Mesendoderm (in vitro differentiated cells): Measurements from ENCODE around the gene RS1. TPM values are rescaled to one million over a fixed set of nuclear protein-coding genes. Genes with fewer than 3 reads are reported as not detected.

Experiments
- DNase-seq: peaks from one replicate; pipeline ENCODE4 v3.0.0; 2013
- H2AK5ac ChIP-seq: 2 replicates; pipeline ENCODE4 v1.6.1; 2013; ENCODE audit warnings: low read length, inconsistent platforms
- H2BK120ac ChIP-seq: 2 replicates; pipeline ENCODE4 v1.6.1; 2013; ENCODE audit warnings: low read depth, mild to moderate bottlenecking, low read length, moderate library complexity, mixed read lengths
- H2BK15ac ChIP-seq: replicated peaks from 2 replicates; pipeline ENCODE4 v1.6.1; 2013; ENCODE audit warnings: low read depth, mild to moderate bottlenecking, moderate library complexity
- H2BK5ac ChIP-seq: 2 replicates; pipeline ENCODE4 v1.6.1; 2013; ENCODE audit warnings: low read length, inconsistent platforms
- H3K18ac ChIP-seq: 2 replicates; pipeline ENCODE4 v1.6.1; 2013; ENCODE audit warnings: mild to moderate bottlenecking, low read length, mixed read lengths
- H3K23ac ChIP-seq: one replicate; pipeline ENCODE4 v1.6.1; 2013; ENCODE audit warnings: low read length
- H3K27ac ChIP-seq: 2 replicates; pipeline ENCODE4 v1.5.1; 2013; ENCODE audit warnings: low read depth, mild to moderate bottlenecking, inconsistent platforms, low read length, moderate library complexity
- H3K27me3 ChIP-seq: 2 replicates; pipeline ENCODE4 v1.6.1; 2013; ENCODE audit warnings: low read length, control low read depth, mild to moderate bottlenecking, inconsistent platforms; ENCODE audit not compliant: insufficient read depth, poor library complexity
- H3K36me3 ChIP-seq: 2 replicates; pipeline ENCODE4 v1.6.1; 2013; ENCODE audit warnings: low read length, inconsistent platforms; ENCODE audit not compliant: control insufficient read depth, insufficient read depth
- H3K4ac ChIP-seq: one replicate; pipeline ENCODE4 v1.6.1; 2013; ENCODE audit warnings: low read depth, mild to moderate bottlenecking, low read length, moderate library complexity
- H3K4me1 ChIP-seq: 2 replicates; pipeline ENCODE4 v1.6.1; 2013; ENCODE audit warnings: low read depth, low read length, inconsistent platforms; ENCODE audit not compliant: control insufficient read depth
- H3K4me2 ChIP-seq: 2 replicates; pipeline ENCODE4 v1.6.1; 2013; ENCODE audit warnings: low read length
- H3K4me3 ChIP-seq: 2 replicates; pipeline ENCODE4 v1.5.1; 2013; ENCODE audit warnings: mild to moderate bottlenecking, low read length
- H3K56ac ChIP-seq: one replicate; pipeline ENCODE4 v1.6.1; 2013; ENCODE audit warnings: low read length
- H3K79me1 ChIP-seq: 2 replicates; pipeline ENCODE4 v1.6.1; 2013; ENCODE audit warnings: low read length, inconsistent platforms
- H3K79me2 ChIP-seq: 2 replicates; pipeline ENCODE4 v1.6.1; 2013; ENCODE audit warnings: mild to moderate bottlenecking, low read length; ENCODE audit not compliant: control insufficient read depth, insufficient read depth
- H3K9ac ChIP-seq: 2 replicates; pipeline ENCODE4 v1.6.1; 2013; ENCODE audit warnings: low read length, inconsistent platforms
- H4K5ac ChIP-seq: one replicate; pipeline ENCODE4 v1.6.1; 2013; ENCODE audit warnings: low read length
- H4K8ac ChIP-seq: one replicate; pipeline ENCODE4 v1.6.1; 2013; ENCODE audit warnings: low read depth, mild to moderate bottlenecking, control low read depth, low read length, moderate library complexity
- whole genome bisulfite sequencing: extraction: QIAGEN DNeasy Blood & Tissue Kit; methylation state at CpG from one replicate; pipeline ENCODE4 v1.1.7; 2013; ENCODE audit warnings: low lambda C conversion rate, missing lambda C conversion rate; ENCODE audit not compliant: insufficient coverage; ENCODE audit errors: extremely low coverage; 5-methylcytosine and 5-hydroxymethylcytosine counted together
- polyA plus RNA-seq, 2 experiments: library from polyadenylated mRNA; stranded (reverse); fragments of 200-250 nt; gene quantifications; one replicate each; pipeline ENCODE4 v1.2.3, GENCODE V29; 2013

RS1 gene
- polyA plus RNA-seq (2013, experiment 1 of 2): not detected
- polyA plus RNA-seq (2013, experiment 2 of 2): not detected

GRCh38 chrX:18672008-18672407, at the start of gene RS1:
RS1 (minus strand) TSS chrX:18672108; CDS start chrX:18672068, 40 bp downstream.
- no peak within 1 kb of the TSS for H3K4me3 ChIP-seq
- no peak within 1 kb of the TSS for H3K56ac ChIP-seq
- no peak within 1 kb of the TSS for H2BK15ac ChIP-seq
- no peaks in the 10 kb centered on the region for H3K79me1 ChIP-seq
- no peak within 1 kb of the TSS for H3K4me2 ChIP-seq
- no peaks in the 10 kb centered on the region for H3K36me3 ChIP-seq
- H3K27me3 ChIP-seq: no peaks in the 10 kb centered on the region
- H4K5ac ChIP-seq: no peak within 1 kb of the TSS
- H3K4ac ChIP-seq: no peak within 1 kb of the TSS
- no peak within 1 kb of the TSS for H3K27ac ChIP-seq
- no peak within 1 kb of the TSS for H4K8ac ChIP-seq
- H2BK120ac ChIP-seq: no peak within 1 kb of the TSS
- no CpG with 5 or more reads among the region's 10 CpGs for WGBS
- no peak within 1 kb of the TSS for H2AK5ac ChIP-seq
- H3K79me2 ChIP-seq: no peaks in the 10 kb centered on the region
- H2BK5ac ChIP-seq: no peak within 1 kb of the TSS
- DNase-seq: no peak
- H3K9ac ChIP-seq: no peak within 1 kb of the TSS
- H3K18ac ChIP-seq: no peak within 1 kb of the TSS
- H3K23ac ChIP-seq: no peak within 1 kb of the TSS
- no peaks in the 10 kb centered on the region for H3K4me1 ChIP-seq

DNA sequence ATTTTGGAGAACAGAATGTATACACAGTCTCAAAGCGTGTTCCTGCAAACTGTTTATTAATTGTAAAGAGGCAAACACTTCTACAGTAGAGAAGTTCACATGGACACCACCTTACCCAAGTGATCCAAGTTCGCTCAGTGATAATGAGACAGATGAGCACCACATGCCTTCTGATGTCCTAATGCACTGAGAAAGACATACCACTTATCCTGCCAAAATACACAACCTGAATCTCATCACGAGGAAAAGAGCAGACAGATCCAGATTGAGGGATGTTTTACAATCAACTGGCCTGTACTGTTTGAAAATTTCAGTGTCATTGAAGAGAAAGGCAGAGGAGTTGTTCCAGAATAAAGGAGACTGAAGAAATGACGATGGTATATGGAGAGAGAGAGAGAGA, 47.9 kb upstream of the RS1 start:
- Histone ChIP-seq H3K4ac (no peak overlapping the region), H4K5ac (no peak overlapping the region), H3K4me3 (no peak overlapping the region), H3K4me1 (no peaks in the 10 kb centered on the region), H2BK120ac (no peak overlapping the region), H3K18ac (no peak overlapping the region), H3K4me2 (no peak overlapping the region), H3K9ac (no peak overlapping the region), H2BK15ac (no peak overlapping the region), H3K79me1 (no peaks in the 10 kb centered on the region), H3K36me3 (no peaks in the 10 kb centered on the region), H3K56ac (no peak overlapping the region), H2BK5ac (no peak overlapping the region), H3K27me3 (no peaks in the 10 kb centered on the region), H3K27ac (no peak overlapping the region), H2AK5ac (no peak overlapping the region), H3K79me2 (no peaks in the 10 kb centered on the region), H3K23ac (no peak overlapping the region), H4K8ac (no peak overlapping the region)
- no CpG with 5 or more reads among the region's 4 CpGs for WGBS
- no peak for DNase-seq

- WGBS: no CpG with 5 or more reads among the region's 9 CpGs
- Histone ChIP-seq H2BK15ac (no peak overlapping the region), H4K5ac (no peak overlapping the region), H4K8ac (no peak overlapping the region), H2BK5ac (no peak overlapping the region), H3K27me3 (no peaks in the 10 kb centered on the region), H3K27ac (no peak overlapping the region), H3K4me1 (no peaks in the 10 kb centered on the region), H2AK5ac (no peak overlapping the region), H3K36me3 (no peaks in the 10 kb centered on the region), H3K56ac (no peak overlapping the region), H3K4ac (no peak overlapping the region), H3K4me2 (no peak overlapping the region), H3K23ac (no peak overlapping the region), H2BK120ac (no peak overlapping the region), H3K18ac (no peak overlapping the region), H3K4me3 (no peak overlapping the region), H3K79me2 (no peaks in the 10 kb centered on the region), H3K9ac (no peak overlapping the region), H3K79me1 (no peaks in the 10 kb centered on the region)
- no peak for DNase-seq
Measured at GRCh38 chrX:18714910-18715309, 43.0 kb upstream of the RS1 start.

GRCh38 chrX:18709833-18710232, 37.9 kb upstream of the RS1 start:
- no peak overlapping the region for H2BK15ac ChIP-seq

DNA sequence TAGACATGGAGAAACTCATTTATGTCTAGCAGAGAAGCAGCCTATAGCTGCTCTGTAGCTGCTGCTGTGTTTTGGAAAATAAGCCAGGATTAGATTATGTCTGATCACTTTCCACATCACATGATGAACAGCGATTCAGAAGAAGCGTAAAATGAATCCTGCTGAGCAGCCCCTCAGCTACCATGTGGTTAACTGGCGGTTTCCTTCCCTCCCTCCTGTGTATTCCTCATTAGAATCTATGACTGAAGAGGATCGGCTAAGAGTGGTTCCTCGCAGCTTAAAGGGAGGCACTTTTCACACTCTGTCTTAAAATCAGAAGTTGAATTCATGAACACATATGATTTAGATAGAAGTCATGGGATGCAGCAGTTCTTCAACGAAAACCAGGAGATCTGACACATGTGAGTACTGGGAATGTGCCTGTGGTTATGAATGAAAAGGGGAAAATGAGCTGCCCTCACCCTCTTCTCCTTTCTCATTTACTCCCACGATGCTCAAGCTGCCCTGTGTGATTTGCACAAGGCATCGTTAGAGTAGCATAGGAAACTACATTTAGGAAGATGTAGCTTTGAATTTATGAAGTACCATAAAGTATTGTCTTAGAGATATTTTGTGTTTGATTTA, 35.6 kb upstream of the RS1 start, which contains the start of gene PPEF1:
Gene PPEF1 (plus strand): TSS at position 220 of the 624 bp plus-strand sequence. CDS start 136 bp downstream, at position 356.
- Histone ChIP-seq H3K4me1 (no peaks in the 10 kb centered on the region), H3K9ac (no peak within 1 kb of the TSS), H2AK5ac (no peak within 1 kb of the TSS), H2BK15ac (no peak within 1 kb of the TSS), H3K56ac (no peak within 1 kb of the TSS), H3K27ac (no peak within 1 kb of the TSS), H3K79me2 (no peaks in the 10 kb centered on the region), H2BK5ac (no peak within 1 kb of the TSS), H3K4me2 (no peak within 1 kb of the TSS), H3K23ac (no peak within 1 kb of the TSS), H3K18ac (no peak within 1 kb of the TSS), H4K8ac (no peak within 1 kb of the TSS), H3K4me3 (no peak within 1 kb of the TSS), H3K79me1 (no peaks in the 10 kb centered on the region), H2BK120ac (no peak within 1 kb of the TSS), H3K27me3 (no peaks in the 10 kb centered on the region), H3K4ac (no peak within 1 kb of the TSS), H3K36me3 (no peaks in the 10 kb centered on the region), H4K5ac (no peak within 1 kb of the TSS)
- WGBS: no CpG with 5 or more reads among the region's 8 CpGs
- DNase-seq: no peak

More at GRCh38 chrX:18709833-18710232, 37.9 kb upstream of the RS1 start:
- Histone ChIP-seq H3K4ac (no peak overlapping the region), H3K27me3 (no peaks in the 10 kb centered on the region), H3K18ac (no peak overlapping the region), H3K79me1 (no peaks in the 10 kb centered on the region), H4K5ac (no peak overlapping the region), H3K4me1 (no peaks in the 10 kb centered on the region), H3K9ac (no peak overlapping the region), H2BK5ac (no peak overlapping the region), H4K8ac (no peak overlapping the region), H2BK120ac (no peak overlapping the region), H3K23ac (no peak overlapping the region), H3K56ac (no peak overlapping the region), H3K36me3 (no peaks in the 10 kb centered on the region), H3K4me3 (no peak overlapping the region), H3K79me2 (no peaks in the 10 kb centered on the region), H3K27ac (no peak overlapping the region), H2AK5ac (no peak overlapping the region), H3K4me2 (no peak overlapping the region)
- WGBS: no CpG with 5 or more reads among the region's 3 CpGs
- DNase-seq: no peak
